ENCODE results near the gene DOK3. TPM values are rescaled to one million over a fixed set of nuclear protein-coding genes. Genes with fewer than 3 reads are reported as not detected.

The DOK3 gene
- total and polyA plus RNA-seq, 4 experiments from 2014 or later = 0.69 to 3.9 (median 3.7) TPM; not detected in 1

- intact Hi-C loops (cut with micrococcal nuclease) = no loop called here
- Histone ChIP-seq H3K9me3 (ENCODE audit: control insufficient read depth in 1 of 2, low read length in 2 of 2) (no peaks in the 10 kb centered on the region), H3K4me1 (ENCODE audit: insufficient read depth, low read length) (no peaks in the 10 kb centered on the region), H3K4me3 (ENCODE audit: low read length in 2 of 2) (no peak overlapping the region), H3K36me3 (ENCODE audit: insufficient read depth, low read length) (peaks cover 51% of the 10 kb centered on the region), H3K27me3 (ENCODE audit: insufficient read depth, low read length) (no peaks in the 10 kb centered on the region), H3K27ac (ENCODE audit: low read depth, low read length) (no peak overlapping the region)
- DNase-seq = no peak
- POLR2A ChIA-PET (ENCODE audit: partially characterized antibody) = no interaction called here
- H3K27ac Mint-ChIP-seq = no peak overlapping the region
- H3K27me3 Mint-ChIP-seq = no peaks in the 10 kb centered on the region
- H3K36me3 Mint-ChIP-seq = peaks cover 24 to 28% of the 10 kb centered on the region in 2 donors
- peaks cover 0 to 5% (median 2%) of the 10 kb centered on the region in 4 donors for H3K4me1 Mint-ChIP-seq
- CTCF ChIA-PET (ENCODE audit: partially characterized antibody) = no interaction called here
- H3K9me3 Mint-ChIP-seq = no peaks in the 10 kb centered on the region
- H3K4me3 Mint-ChIP-seq = no peak overlapping the region
Measured at GRCh38 chr5:177528631-177529030, 19.0 kb upstream of the DOK3 start.

- Mint-ChIP-seq H3K4me3 (no peak overlapping the region), H3K36me3 (peaks cover 21 to 26% of the 10 kb centered on the region in 2 donors), H3K9me3 (no peaks in the 10 kb centered on the region), H3K27ac (no peak overlapping the region), H3K4me1 (peaks cover 0 to 5% (median 2%) of the 10 kb centered on the region in 4 donors), H3K27me3 (no peaks in the 10 kb centered on the region)
- intact Hi-C loops (cut with micrococcal nuclease) = no loop called here
- ChIA-PET CTCF (ENCODE audit: partially characterized antibody) (interaction anchor here (0.7 kb wide), 1 partner anchor 9 kb away, joined by 3 read pairs; no protein-coding TSS in a partner anchor), POLR2A (ENCODE audit: partially characterized antibody) (no interaction called here)
- no peak overlapping the region for H3K27ac ChIP-seq (ENCODE audit: low read depth, low read length)
- peaks cover 51% of the 10 kb centered on the region for H3K36me3 ChIP-seq (ENCODE audit: insufficient read depth, low read length)
- no peaks in the 10 kb centered on the region for H3K27me3 ChIP-seq (ENCODE audit: insufficient read depth, low read length)
- H3K4me1 ChIP-seq (ENCODE audit: insufficient read depth, low read length) = no peaks in the 10 kb centered on the region
- no peak overlapping the region for H3K4me3 ChIP-seq (ENCODE audit: low read length in 2 of 2)
- no peaks in the 10 kb centered on the region for H3K9me3 ChIP-seq (ENCODE audit: control insufficient read depth in 1 of 2, low read length in 2 of 2)
- DNase-seq = no peak
Measured at GRCh38 chr5:177527595-177527994, 18.0 kb upstream of the DOK3 start.

- ChIA-PET CTCF (ENCODE audit: partially characterized antibody) (no interaction called here), POLR2A (ENCODE audit: partially characterized antibody) (no interaction called here)
- H3K36me3 Mint-ChIP-seq = peaks cover 16 to 21% of the 10 kb centered on the region in 2 donors
Measured at GRCh38 chr5:177526791-177527190, 17.2 kb upstream of the DOK3 start.

GRCh38 chr5:177526191-177526590, 16.6 kb upstream of the DOK3 start:
- peaks cover 42% of the 10 kb centered on the region for H3K36me3 ChIP-seq (ENCODE audit: insufficient read depth, low read length)
- H3K9me3 ChIP-seq (ENCODE audit: control insufficient read depth in 1 of 2, low read length in 2 of 2) = no peaks in the 10 kb centered on the region
- ChIA-PET POLR2A (ENCODE audit: partially characterized antibody) (no interaction called here), CTCF (ENCODE audit: partially characterized antibody) (no interaction called here)
- no peak overlapping the region for H3K27ac ChIP-seq (ENCODE audit: low read depth, low read length)
- peaks cover 19 to 25% of the 10 kb centered on the region in 2 donors for H3K36me3 Mint-ChIP-seq
- peaks cover 8% of the 10 kb centered on the region for H3K4me1 ChIP-seq (ENCODE audit: insufficient read depth, low read length)
- H3K27me3 ChIP-seq (ENCODE audit: insufficient read depth, low read length) = no peaks in the 10 kb centered on the region
- no peak overlapping the region for H3K4me3 ChIP-seq (ENCODE audit: low read length in 2 of 2)
- H3K9me3 Mint-ChIP-seq = no peaks in the 10 kb centered on the region
- H3K27ac Mint-ChIP-seq = no peak overlapping the region
- no peaks in the 10 kb centered on the region for H3K27me3 Mint-ChIP-seq
- DNase-seq = no peak
- intact Hi-C loops (cut with micrococcal nuclease) = no loop called here
- H3K4me1 Mint-ChIP-seq = peaks cover 3 to 10% (median 9%) of the 10 kb centered on the region in 4 donors
- H3K4me3 Mint-ChIP-seq = no peak overlapping the region

More at GRCh38 chr5:177526791-177527190, 17.2 kb upstream of the DOK3 start:
- intact Hi-C loops (cut with micrococcal nuclease) = no loop called here
- Histone ChIP-seq H3K4me3 (ENCODE audit: low read length in 2 of 2) (no peak overlapping the region), H3K27ac (ENCODE audit: low read depth, low read length) (no peak overlapping the region), H3K9me3 (ENCODE audit: control insufficient read depth in 1 of 2, low read length in 2 of 2) (no peaks in the 10 kb centered on the region), H3K36me3 (ENCODE audit: insufficient read depth, low read length) (peaks cover 46% of the 10 kb centered on the region), H3K27me3 (ENCODE audit: insufficient read depth, low read length) (no peaks in the 10 kb centered on the region), H3K4me1 (ENCODE audit: insufficient read depth, low read length) (peaks cover 2% of the 10 kb centered on the region)
- no peak overlapping the region for H3K27ac Mint-ChIP-seq
- H3K4me3 Mint-ChIP-seq = no peak overlapping the region
- no peaks in the 10 kb centered on the region for H3K9me3 Mint-ChIP-seq
- no peaks in the 10 kb centered on the region for H3K27me3 Mint-ChIP-seq
- H3K4me1 Mint-ChIP-seq = peaks cover 2 to 4% (median 3%) of the 10 kb centered on the region in 4 donors
- DNase-seq = no peak

- CTCF ChIA-PET (ENCODE audit: partially characterized antibody) = no interaction called here
- peak overlapping the region in 4 of 7 donors; percentile 29 to 73 (median 56) for H3K27ac Mint-ChIP-seq
- peaks cover 17 to 25% of the 10 kb centered on the region in 2 donors for H3K36me3 Mint-ChIP-seq
- intact Hi-C loops (cut with micrococcal nuclease) = no loop called here
- H3K4me3 Mint-ChIP-seq = no peak overlapping the region
- H3K4me1 Mint-ChIP-seq = peaks cover 7 to 18% (median 16%) of the 10 kb centered on the region in 4 donors
- peaks cover 31% of the 10 kb centered on the region for H3K36me3 ChIP-seq (ENCODE audit: insufficient read depth, low read length)
- H3K4me1 ChIP-seq (ENCODE audit: insufficient read depth, low read length) = peaks cover 9% of the 10 kb centered on the region
- H3K27me3 Mint-ChIP-seq = no peaks in the 10 kb centered on the region
- H3K9me3 Mint-ChIP-seq = no peaks in the 10 kb centered on the region
- no peaks in the 10 kb centered on the region for H3K27me3 ChIP-seq (ENCODE audit: insufficient read depth, low read length)
- H3K27ac ChIP-seq (ENCODE audit: low read depth, low read length) = no peak overlapping the region
- no peaks in the 10 kb centered on the region for H3K9me3 ChIP-seq (ENCODE audit: control insufficient read depth in 1 of 2, low read length in 2 of 2)
- POLR2A ChIA-PET (ENCODE audit: partially characterized antibody) = interaction anchor here (0.7 kb wide), 1 partner anchor 9 kb away, joined by 4 read pairs; no protein-coding TSS in a partner anchor
- DNase-seq = no peak
- no peak overlapping the region for H3K4me3 ChIP-seq (ENCODE audit: low read length in 2 of 2)
Measured at GRCh38 chr5:177524941-177525655, 15.5 kb upstream of the DOK3 start.

- peaks cover 25% of the 10 kb centered on the region for H3K36me3 ChIP-seq (ENCODE audit: insufficient read depth, low read length)
- Mint-ChIP-seq H3K27ac (no peak overlapping the region), H3K4me1 (peaks cover 11 to 24% (median 19%) of the 10 kb centered on the region in 4 donors)
Measured at GRCh38 chr5:177524539-177524900, 14.9 kb upstream of the DOK3 start.

GRCh38 chr5:177523711-177524538, 14.3 kb upstream of the DOK3 start:
- ChIA-PET CTCF (ENCODE audit: partially characterized antibody) (no interaction called here), POLR2A (ENCODE audit: partially characterized antibody) (interaction anchor here (0.7 kb wide), 1 partner anchor 8 kb away, joined by 4 read pairs; no protein-coding TSS in a partner anchor)
- H3K4me1 Mint-ChIP-seq = peaks cover 13 to 30% (median 19%) of the 10 kb centered on the region in 4 donors
- H3K9me3 ChIP-seq (ENCODE audit: control insufficient read depth in 1 of 2, low read length in 2 of 2) = no peaks in the 10 kb centered on the region
- peak overlapping the region in 3 of 7 donors; percentile 15 to 84 (median 60) for H3K27ac Mint-ChIP-seq
- no peaks in the 10 kb centered on the region for H3K27me3 ChIP-seq (ENCODE audit: insufficient read depth, low read length)
- peaks cover 18% of the 10 kb centered on the region for H3K4me1 ChIP-seq (ENCODE audit: insufficient read depth, low read length)
- intact Hi-C loops (cut with micrococcal nuclease) = no loop called here
- peaks cover 11 to 29% of the 10 kb centered on the region in 2 donors for H3K36me3 Mint-ChIP-seq
- no peak for DNase-seq
- H3K27ac ChIP-seq (ENCODE audit: low read depth, low read length) = no peak overlapping the region
- no peaks in the 10 kb centered on the region for H3K9me3 Mint-ChIP-seq
- no peak overlapping the region for H3K4me3 Mint-ChIP-seq
- H3K36me3 ChIP-seq (ENCODE audit: insufficient read depth, low read length) = peaks cover 25% of the 10 kb centered on the region
- H3K27me3 Mint-ChIP-seq = no peaks in the 10 kb centered on the region
- no peak overlapping the region for H3K4me3 ChIP-seq (ENCODE audit: low read length in 2 of 2)

More at GRCh38 chr5:177524539-177524900, 14.9 kb upstream of the DOK3 start:
- no peaks in the 10 kb centered on the region for H3K9me3 Mint-ChIP-seq
- H3K4me1 ChIP-seq (ENCODE audit: insufficient read depth, low read length) = peaks cover 12% of the 10 kb centered on the region
- peaks cover 14 to 28% of the 10 kb centered on the region in 2 donors for H3K36me3 Mint-ChIP-seq
- H3K27ac ChIP-seq (ENCODE audit: low read depth, low read length) = no peak overlapping the region
- H3K27me3 Mint-ChIP-seq = no peaks in the 10 kb centered on the region
- H3K4me3 Mint-ChIP-seq = no peak overlapping the region
- ChIA-PET CTCF (ENCODE audit: partially characterized antibody) (no interaction called here), POLR2A (ENCODE audit: partially characterized antibody) (interaction anchor here (0.7 kb wide), 1 partner anchor 9 kb away, joined by 4 read pairs; no protein-coding TSS in a partner anchor)
- intact Hi-C loops (cut with micrococcal nuclease) = no loop called here
- no peaks in the 10 kb centered on the region for H3K27me3 ChIP-seq (ENCODE audit: insufficient read depth, low read length)
- no peak for DNase-seq
- no peaks in the 10 kb centered on the region for H3K9me3 ChIP-seq (ENCODE audit: control insufficient read depth in 1 of 2, low read length in 2 of 2)
- no peak overlapping the region for H3K4me3 ChIP-seq (ENCODE audit: low read length in 2 of 2)
